ENCODE measurements around the gene ANKRD50.

The ANKRD50 gene

DNA sequence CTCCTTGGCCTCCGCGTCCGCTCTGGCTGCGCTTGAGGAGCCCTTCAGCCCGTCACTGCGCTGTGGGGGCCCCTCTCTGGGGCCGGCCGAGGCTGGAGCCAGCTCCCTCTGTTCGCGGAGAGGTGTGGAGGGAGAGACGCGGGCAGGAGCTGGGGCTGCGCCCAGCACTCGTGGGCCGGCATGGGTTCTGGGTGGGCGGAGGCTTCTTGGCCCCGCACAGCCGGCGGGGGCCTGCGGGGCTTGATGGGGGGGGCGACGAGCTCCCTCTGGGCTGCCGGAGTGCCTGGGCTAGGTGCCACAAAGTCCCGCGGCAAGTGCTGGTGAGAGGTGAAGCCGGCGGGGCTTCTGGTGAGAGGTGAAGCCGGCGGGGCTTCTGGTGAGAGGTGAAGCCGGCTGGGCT is 61.9 kb downstream of the ANKRD50 start:
- H3K36me3 Mint-ChIP-seq (ENCODE audit: low read depth): peaks cover 8% of the 10 kb centered on the region
- H3K27ac Mint-ChIP-seq: no peak overlapping the region
- H3K27me3 Mint-ChIP-seq (ENCODE audit: low read depth, poor library complexity): no peaks in the 10 kb centered on the region
- no peak for DNase-seq
- H3K4me1 Mint-ChIP-seq: no peaks in the 10 kb centered on the region
- TF ChIP-seq, protein P1, sequence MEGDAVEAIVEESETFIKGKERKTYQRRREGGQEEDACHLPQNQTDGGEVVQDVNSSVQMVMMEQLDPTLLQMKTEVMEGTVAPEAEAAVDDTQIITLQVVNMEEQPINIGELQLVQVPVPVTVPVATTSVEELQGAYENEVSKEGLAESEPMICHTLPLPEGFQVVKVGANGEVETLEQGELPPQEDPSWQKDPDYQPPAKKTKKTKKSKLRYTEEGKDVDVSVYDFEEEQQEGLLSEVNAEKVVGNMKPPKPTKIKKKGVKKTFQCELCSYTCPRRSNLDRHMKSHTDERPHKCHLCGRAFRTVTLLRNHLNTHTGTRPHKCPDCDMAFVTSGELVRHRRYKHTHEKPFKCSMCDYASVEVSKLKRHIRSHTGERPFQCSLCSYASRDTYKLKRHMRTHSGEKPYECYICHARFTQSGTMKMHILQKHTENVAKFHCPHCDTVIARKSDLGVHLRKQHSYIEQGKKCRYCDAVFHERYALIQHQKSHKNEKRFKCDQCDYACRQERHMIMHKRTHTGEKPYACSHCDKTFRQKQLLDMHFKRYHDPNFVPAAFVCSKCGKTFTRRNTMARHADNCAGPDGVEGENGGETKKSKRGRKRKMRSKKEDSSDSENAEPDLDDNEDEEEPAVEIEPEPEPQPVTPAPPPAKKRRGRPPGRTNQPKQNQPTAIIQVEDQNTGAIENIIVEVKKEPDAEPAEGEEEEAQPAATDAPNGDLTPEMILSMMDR (IDR thresholded peaks at IDR 0.05): no peak
- H3K4me3 Mint-ChIP-seq: no peak overlapping the region
- peaks cover 4% of the 10 kb centered on the region for H3K9me3 Mint-ChIP-seq

DNA sequence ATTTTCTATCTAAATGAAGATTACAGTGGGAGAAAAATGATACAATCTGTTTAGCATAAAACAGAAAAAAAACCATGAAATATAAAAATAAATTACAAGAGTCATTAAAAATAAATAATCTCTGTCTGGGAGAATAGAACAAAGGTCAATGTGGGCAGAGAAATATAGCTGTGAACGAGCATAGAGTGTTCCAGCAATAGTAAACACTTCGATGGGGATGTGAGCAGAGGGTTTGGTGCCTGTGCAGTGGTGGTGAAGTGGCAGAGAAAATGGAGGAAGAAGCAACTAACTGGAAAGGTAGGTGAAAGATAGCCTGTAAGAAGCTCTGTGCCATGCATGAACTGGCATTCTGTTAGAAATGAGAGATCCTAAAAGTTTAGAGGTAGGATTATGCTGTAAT is 64.9 kb downstream of the ANKRD50 start:
- TF ChIP-seq, protein P1 (IDR thresholded peaks at IDR 0.05): no peak
- Mint-ChIP-seq H3K27ac (peak overlapping the region; percentile 94), H3K36me3 (ENCODE audit: low read depth) (peaks cover 8% of the 10 kb centered on the region), H3K9me3 (peaks cover 4% of the 10 kb centered on the region), H3K27me3 (ENCODE audit: low read depth, poor library complexity) (no peaks in the 10 kb centered on the region), H3K4me3 (no peak overlapping the region), H3K4me1 (peaks cover 3% of the 10 kb centered on the region)
- DNase-seq: no peak

DNA sequence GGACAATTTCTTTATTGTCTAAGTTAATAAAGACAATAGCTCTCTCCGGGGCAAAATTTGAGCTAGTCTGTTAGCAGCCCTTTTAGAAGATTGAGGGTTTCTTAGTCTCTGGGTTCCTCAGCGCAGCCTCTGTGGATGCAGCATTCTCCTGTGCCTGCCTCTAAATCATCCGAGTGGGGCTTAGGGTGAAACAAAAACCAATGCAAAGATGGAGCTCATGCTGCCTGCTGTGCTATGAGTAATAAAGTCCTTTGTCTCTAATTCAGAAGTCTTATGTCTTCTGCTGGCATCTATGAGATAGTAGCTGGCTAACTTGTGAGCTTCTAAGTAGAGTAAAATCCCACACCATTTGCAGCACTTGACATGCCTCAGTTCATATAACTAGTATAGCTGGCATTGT is 67.9 kb downstream of the ANKRD50 start:
- Mint-ChIP-seq H3K27ac (no peak overlapping the region), H3K9me3 (no peaks in the 10 kb centered on the region), H3K4me3 (no peak overlapping the region), H3K27me3 (ENCODE audit: low read depth, poor library complexity) (no peaks in the 10 kb centered on the region), H3K36me3 (ENCODE audit: low read depth) (no peaks in the 10 kb centered on the region), H3K4me1 (peaks cover 3% of the 10 kb centered on the region)
- DNase-seq: no peak
- TF ChIP-seq, protein P1 (IDR thresholded peaks at IDR 0.05): no peak

DNA sequence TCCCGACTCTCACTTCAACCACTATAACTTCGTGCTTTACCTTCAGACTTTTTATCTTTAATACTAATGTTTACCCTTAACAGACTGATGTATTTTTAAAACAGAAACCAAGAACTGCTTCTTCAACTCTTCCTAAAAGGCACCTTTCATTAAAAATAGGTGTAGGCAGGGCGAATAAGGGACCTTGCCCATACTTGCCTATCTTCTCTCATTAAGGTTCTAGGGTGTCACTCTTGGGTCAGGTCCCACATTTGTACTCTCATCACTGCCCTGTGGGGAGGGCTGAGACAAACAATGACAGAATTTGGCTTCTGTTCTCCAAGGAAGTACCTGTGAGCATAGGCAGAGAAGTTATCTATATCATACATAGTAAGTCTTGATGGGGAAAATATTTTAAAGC is 69.7 kb downstream of the ANKRD50 start:
- Mint-ChIP-seq H3K9me3 (no peaks in the 10 kb centered on the region), H3K27me3 (ENCODE audit: low read depth, poor library complexity) (no peaks in the 10 kb centered on the region), H3K36me3 (ENCODE audit: low read depth) (no peaks in the 10 kb centered on the region), H3K27ac (no peak overlapping the region), H3K4me3 (no peak overlapping the region), H3K4me1 (peaks cover 3% of the 10 kb centered on the region)
- no peak for DNase-seq
- TF ChIP-seq, protein P1 (IDR thresholded peaks at IDR 0.05): no peak

DNA sequence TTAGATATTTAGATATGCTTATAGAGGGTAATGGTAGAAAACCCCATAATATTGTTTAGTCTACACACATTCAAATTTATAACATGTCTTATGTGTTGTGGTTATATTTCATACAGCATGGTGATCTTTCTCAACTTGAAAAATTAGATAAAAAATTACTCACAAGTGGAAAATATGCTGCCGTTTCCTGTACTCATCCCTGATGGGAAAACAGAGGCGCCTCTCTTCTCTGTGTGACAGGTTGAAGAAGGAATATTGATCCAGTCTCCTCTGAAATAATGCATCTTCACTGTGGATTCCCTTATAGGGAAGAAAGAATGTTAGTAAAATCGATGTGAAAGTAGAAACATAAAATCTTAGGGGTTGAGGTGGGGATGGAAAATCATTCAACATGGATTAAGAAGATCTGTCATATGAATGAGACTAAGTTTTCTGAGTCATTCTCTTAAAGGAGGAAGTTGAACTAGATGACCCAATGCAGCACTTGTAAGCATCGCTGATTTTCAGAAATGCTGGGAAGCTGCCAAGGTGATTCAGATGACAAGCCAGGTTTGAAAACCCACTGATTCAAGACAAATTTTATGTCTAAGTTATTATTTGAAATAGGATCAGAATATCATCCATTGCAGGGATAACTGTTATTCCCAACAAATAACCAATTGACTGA is 70.7 kb downstream of the ANKRD50 start:
- TF ChIP-seq, protein P1 (IDR thresholded peaks at IDR 0.05): no peak
- no peak for DNase-seq
- no peaks in the 10 kb centered on the region for H3K9me3 Mint-ChIP-seq
- H3K27me3 Mint-ChIP-seq (ENCODE audit: low read depth, poor library complexity): no peaks in the 10 kb centered on the region
- no peak overlapping the region for H3K27ac Mint-ChIP-seq
- H3K4me3 Mint-ChIP-seq: no peak overlapping the region
- H3K4me1 Mint-ChIP-seq: peaks cover 7% of the 10 kb centered on the region
- no peaks in the 10 kb centered on the region for H3K36me3 Mint-ChIP-seq (ENCODE audit: low read depth)

DNA sequence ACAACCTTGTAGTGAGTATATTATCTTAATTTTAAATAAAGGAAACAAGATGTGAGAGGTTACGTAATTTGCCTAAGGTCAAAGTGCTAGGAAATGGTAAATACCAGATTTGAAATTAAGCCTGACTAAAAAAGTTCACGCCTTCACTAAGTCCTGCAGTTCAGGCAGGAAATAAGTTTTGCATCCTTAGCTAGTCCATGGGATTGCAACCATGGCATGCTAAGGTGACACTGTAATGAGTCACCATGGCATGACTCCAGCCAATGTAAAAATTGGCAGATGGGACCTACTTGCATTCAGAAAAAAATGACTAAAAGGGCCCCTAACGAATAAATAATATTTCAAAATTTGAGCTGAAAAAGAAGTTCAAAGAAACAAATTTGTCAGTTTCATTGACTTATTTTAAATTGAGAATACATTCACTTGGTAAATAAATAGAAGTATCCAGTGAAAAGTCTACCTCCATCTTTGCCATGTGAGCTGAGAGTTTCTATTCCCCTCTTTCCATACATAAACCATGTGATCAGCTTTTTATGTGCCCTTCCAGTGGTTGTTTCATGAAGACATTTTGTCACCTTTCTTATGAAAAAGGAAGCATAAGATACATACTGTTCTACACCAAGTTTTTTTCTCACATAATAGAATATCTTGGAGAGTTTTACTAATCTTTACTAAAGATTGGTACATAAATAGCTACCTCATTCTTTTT is 72.4 kb downstream of the ANKRD50 start:
- Mint-ChIP-seq H3K4me1 (peaks cover 14% of the 10 kb centered on the region), H3K4me3 (no peak overlapping the region), H3K27me3 (ENCODE audit: low read depth, poor library complexity) (no peaks in the 10 kb centered on the region), H3K36me3 (ENCODE audit: low read depth) (no peaks in the 10 kb centered on the region), H3K27ac (no peak overlapping the region), H3K9me3 (no peaks in the 10 kb centered on the region)
- TF ChIP-seq, protein P1 (IDR thresholded peaks at IDR 0.05): no peak
- DNase-seq: no peak
